Hepatocyte (in vitro differentiated cells): Measurements from ENCODE around the gene CHMP6.

Experiments used
- CTCF ChIP-seq: fragments of 200-600 bp; sonication (generic); IDR thresholded peaks from 2 replicates; pipeline ENCODE4 v1.5.1; 2016; ENCODE audit warnings: antibody characterized with exemption, mild to moderate bottlenecking; ENCODE audit not compliant: poor library complexity
- EZH2 ChIP-seq: fragments of 200-600 bp; sonication (generic); IDR thresholded peaks from 2 replicates; pipeline ENCODE4 v1.6.1; 2016; ENCODE audit warnings: antibody characterized with exemption, mild to moderate bottlenecking, borderline replicate concordance

- TF ChIP-seq CTCF: no peak
- TF ChIP-seq EZH2: no peak
These were observed 29.9 kb upstream of the CHMP6 start for GRCh38 chr17:80961541-80962330.
